AG09319 (cell line): ENCODE results near the gene RPL35.
A peak's percentile ranks its signal among the peaks of the same experiment; 100 is the strongest.

Source experiments
- DNase-seq: peaks from one replicate; pipeline ENCODE4 v3.0.0-alpha.2; 2010; ENCODE audit warnings: low read depth; ENCODE audit errors: extremely low read depth
- TF ChIP-seq, protein P1 (sequence below): IDR thresholded peaks from 2 replicates; pipeline ENCODE4 v1.5.1; 2011; ENCODE audit warnings: low read depth, mild to moderate bottlenecking, inconsistent platforms, low read length, moderate library complexity

Gene RPL35

DNA sequence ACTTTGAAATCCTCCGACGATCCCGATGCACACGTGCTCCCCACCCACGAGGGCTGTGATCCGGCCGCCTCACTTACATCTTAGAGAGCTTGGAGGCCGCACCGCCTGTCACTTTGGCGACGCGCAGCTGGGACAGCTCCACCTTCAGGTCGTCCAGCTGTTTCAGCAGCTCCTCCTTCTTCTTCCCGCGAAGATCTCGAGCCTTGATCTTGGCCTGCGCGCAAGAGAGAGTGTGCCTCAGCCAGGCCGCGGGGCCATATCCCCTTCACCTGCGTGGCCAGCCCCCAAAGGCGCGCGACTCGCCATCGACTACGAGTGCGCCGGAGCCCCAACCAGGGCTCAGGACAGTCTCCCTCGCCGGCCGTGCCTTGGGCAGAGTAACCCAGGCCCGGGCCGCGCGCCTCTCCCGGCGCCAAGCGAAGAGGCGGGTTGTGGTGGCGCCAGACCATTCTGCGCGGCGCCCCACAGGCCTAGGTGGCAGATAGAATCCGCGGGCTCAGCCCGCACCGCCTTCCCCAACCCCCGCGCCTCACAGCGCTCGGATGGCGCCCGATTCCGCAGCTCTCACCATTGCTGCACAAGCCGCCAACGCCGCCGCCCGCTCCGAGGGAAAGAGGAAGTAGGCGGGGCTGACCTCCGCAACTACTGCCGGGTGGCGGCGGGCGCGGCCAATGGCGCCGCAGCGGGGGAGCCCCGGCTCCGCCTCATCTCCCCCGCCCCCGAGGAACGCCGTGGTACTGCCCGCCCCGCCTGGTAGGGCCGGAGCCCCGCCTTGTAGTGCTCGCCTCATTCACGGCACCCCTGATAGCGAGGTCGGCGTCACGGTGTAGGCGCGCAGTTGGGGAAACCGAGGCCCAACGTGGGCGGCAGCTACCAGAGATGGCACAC lies at the start of gene RPL35, which contains the start of gene ARPC5L:
Gene RPL35, minus strand, starts transcription at position 616 of the 888 bp plus-strand sequence. Its CDS starts 45 bp downstream, at position 571.
Gene ARPC5L, plus strand, starts transcription at position 789 of the 888 bp plus-strand sequence. CDS start 7,161 bp downstream, outside the sequence.
- peak; percentile 82 for DNase-seq
- TF ChIP-seq, protein P1, sequence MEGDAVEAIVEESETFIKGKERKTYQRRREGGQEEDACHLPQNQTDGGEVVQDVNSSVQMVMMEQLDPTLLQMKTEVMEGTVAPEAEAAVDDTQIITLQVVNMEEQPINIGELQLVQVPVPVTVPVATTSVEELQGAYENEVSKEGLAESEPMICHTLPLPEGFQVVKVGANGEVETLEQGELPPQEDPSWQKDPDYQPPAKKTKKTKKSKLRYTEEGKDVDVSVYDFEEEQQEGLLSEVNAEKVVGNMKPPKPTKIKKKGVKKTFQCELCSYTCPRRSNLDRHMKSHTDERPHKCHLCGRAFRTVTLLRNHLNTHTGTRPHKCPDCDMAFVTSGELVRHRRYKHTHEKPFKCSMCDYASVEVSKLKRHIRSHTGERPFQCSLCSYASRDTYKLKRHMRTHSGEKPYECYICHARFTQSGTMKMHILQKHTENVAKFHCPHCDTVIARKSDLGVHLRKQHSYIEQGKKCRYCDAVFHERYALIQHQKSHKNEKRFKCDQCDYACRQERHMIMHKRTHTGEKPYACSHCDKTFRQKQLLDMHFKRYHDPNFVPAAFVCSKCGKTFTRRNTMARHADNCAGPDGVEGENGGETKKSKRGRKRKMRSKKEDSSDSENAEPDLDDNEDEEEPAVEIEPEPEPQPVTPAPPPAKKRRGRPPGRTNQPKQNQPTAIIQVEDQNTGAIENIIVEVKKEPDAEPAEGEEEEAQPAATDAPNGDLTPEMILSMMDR, result peak; percentile 23

DNA sequence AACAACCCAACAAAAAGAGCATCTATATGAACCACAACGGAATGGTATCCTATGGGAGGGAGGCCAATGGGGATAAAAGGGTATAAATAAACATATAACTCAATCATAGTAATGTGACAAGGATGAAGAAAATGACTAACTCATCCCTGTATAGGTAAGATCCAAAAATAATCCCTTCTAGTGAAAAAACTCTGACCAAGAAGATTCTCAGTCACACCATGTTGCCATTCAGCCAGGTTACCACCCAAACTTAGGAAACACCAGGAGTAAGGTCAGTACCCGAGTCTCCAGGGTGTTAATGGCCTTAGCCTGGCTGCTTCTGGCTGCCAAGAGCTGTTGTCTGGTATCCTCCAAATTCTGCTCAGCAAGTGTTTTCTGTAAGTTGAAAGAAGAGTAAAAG lies 46.3 kb upstream of the RPL35 start:
- TF ChIP-seq, protein P1, result no peak
- no peak for DNase-seq

DNA sequence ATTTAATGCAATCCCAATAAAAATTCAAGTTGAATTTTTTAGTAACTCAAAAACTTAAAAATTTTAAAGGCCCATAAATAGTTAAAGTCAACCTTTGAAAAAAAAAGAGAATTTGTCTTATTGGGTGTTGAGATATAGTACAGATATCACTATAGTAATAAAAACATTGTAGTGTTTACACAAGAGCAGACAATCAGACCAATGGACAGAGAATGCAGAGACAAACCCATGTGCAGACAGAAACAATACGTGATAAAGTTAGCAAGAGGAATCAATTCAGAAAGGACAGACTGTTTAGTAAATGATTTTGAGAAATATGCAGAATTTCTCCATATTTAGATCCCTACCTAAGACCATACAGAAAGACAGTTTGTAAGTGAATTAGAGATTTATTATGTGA lies 45.2 kb upstream of the RPL35 start:
- no peak for DNase-seq
- TF ChIP-seq, protein P1, result no peak

DNA sequence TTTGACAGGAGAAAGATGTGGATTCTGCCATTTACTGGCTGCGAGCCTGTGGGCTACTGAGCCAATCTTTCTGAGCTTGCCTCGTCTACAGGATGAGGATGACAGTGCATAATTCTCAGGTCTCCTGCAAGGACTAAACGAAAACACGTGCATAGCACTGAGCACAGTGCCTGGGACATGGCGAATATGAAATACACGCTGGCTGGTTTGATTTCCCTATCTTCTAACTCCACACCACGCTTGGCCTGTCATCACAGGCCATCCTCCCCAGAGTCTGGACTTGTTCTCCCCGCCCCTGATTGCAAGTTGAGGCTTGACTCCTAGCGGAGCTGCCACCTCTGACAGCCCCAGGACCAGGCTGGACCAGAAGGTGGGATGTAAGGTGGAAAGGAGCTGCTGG lies 38.1 kb upstream of the RPL35 start:
- DNase-seq, result no peak
- TF ChIP-seq, protein P1, result no peak

DNA sequence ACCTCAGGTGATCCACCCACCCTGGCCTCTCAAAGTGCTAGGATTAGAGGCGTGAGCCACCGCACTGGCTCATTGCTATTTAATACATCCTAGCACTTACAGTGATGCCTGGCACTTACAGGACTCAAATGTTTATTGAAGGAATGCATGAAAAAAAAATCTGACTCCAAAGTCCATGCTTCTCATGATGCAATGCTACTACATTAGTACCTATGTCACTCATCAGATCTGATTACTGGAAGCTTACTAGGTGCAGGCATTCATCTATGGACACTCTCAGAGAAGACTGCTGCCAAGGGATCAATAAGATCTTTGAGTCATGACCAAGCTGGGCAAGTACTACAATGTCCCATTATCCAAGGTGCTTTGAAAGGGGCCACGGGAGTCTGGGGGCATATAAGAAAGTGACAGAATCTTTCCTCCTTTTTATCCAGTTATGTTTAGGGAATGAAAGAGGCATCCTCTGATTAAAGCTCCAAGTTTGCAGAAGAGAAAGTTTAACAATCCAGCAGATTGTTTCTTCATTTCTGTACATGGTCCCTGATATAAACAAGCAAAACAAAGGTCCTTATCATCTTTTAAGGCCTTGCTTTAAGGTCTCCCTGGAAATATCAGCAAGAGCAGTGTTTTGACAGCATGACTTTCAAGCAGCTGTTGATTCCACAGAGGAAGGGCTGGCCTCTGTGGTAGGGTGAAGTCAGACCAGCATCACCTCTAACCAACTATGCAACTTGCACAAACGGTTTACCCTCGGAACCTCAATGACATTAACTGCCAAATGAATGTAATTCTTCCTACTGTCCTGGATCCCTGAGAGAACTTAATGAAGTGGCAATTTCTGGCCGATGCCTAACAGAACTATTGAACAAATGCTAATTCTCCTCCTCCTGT lies 36.1 kb upstream of the RPL35 start:
- TF ChIP-seq, protein P1, result no peak
- no peak for DNase-seq

DNA sequence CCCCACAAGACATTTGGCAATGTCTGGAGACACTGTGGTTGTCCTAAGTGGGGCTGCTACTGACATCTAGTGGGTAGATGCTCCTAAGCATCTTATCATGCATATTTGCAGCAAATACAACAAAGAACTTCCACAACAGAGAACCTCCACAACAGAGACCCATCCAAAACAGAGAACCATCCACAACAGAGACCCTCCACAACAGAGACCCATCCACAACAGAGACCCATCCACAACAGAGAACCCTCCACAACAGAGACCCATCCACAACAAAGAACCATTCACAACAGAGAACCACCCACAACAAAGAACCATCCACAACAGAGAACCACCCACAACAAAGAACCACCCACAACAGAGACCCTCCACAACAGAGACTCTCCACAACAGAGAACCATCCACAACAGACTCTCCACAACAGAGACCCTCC lies 33.0 kb upstream of the RPL35 start:
- TF ChIP-seq, protein P1, result peak; percentile 55
- DNase-seq, result no peak
